Activated naive CD8-positive, alpha-beta T cell treated with anti-CD3 and anti-CD28 coated beads, Interleukin-2, amount 50 U/mL, for 16 hours (primary cell): ENCODE results near the gene PGR.

ENCODE experiments used
- DNase-seq: peaks from one replicate; pipeline ENCODE4 v3.0.0-alpha.2; 2020; ENCODE audit warnings: low read depth, low spot score

PGR gene

DNA sequence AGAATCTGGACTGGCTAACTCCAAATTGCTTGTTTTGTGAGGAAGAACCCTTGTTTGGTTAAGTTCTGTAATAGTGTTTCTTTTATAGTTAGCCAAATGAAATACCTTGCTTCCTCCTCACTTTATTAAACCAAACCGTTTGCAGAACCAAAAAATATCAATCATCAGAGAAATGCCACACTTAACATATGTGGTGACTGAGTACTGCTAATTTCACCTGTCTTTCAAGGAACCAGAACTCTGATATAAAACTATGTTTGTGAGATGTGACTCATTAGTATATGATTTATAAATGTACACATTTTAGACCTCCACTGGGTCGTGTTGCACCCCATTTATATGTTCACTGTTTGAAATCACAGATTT is 119.9 kb downstream of the PGR start:
- no peak for DNase-seq

DNA sequence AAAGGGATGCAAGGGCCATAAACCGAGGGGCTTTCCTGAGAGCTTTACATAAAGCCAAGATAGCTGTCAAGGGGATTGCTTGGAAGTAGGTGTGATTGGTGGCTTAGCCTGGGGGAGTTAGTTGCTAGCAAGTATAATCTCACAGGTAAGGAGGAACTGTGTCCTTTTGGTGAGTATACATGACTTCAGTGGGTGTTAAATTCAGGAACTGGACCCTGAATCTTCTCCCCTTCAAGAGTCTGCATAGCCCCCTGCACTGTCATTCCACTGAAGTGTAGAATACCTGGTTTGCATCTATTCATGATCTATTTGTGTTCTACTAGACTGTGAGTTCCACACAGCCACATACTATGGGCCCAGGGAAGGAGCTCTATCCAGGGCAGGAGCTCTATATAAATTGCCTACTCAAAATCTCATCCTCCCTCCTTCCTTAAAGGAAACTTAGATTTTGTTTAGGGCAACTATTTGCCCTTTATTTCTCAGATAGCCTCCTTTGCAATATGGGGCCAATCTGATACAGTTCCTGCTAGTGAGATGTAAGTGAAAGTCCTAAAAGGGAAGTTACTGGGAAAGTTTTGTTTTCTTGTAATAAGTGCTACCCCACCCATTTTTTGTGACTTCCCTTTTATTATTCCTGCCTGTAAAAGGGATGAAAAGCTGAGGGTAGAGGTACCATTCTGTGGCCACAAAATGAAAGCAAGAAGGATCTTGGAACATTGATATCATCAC is 120.5 kb downstream of the PGR start:
- DNase-seq = no peak

DNA sequence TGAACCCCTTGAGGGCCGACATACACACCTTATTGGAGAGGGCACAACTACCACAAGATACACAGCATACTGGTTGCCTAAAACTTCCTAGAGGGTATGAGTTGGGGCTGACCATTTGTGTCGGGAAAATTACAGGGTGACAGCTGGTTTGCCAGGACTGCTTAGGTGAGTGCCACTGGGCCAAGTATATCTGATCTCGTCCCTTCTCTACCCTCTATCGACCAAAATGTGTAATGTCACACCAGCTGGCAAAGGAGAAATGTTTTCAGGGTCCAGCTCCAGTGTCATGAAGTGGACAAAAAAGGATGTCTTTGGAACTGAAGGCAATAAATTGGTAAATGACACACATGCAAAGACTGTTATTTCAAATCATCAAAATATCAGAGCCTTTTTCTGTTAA is 126.1 kb downstream of the PGR start:
- no peak for DNase-seq

DNA sequence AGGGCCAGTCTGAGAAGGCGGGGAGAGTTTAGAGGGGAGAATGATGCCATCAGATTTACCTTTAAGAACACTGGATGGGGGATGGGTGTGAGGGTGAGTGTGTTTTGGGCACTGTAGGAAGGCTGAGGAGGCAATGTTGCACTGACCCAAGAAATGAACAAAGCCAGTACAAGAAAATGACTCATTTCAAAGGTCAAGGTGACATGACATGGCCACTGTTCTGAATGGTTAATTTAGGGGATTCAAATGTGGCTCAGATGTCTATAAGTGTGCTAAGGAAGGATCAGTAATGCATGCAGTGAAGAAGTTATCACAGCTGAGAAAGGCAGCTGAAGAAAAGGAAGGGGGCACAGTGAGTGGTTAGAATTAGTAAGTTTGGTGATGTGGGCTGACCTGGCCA is 129.9 kb downstream of the PGR start:
- no peak for DNase-seq

DNA sequence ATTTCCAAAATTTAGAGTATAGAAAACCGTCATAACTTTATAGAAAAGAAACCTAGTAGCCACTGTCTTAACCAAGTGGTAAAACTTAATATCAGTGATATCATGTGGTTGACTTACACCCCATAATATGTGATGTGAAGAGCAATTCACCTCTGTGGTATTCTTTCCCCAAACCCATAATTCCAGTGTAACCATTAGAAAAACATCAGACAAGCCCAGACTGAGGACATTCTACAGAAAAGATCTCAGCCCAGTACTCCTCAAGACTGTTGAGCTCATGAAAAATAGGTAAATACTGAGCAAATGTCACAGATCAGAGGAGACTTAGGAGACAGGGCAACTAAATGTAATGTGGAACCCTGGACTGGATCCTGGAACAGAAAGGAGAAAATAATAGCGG is 134.6 kb downstream of the PGR start:
- no peak for DNase-seq

DNA sequence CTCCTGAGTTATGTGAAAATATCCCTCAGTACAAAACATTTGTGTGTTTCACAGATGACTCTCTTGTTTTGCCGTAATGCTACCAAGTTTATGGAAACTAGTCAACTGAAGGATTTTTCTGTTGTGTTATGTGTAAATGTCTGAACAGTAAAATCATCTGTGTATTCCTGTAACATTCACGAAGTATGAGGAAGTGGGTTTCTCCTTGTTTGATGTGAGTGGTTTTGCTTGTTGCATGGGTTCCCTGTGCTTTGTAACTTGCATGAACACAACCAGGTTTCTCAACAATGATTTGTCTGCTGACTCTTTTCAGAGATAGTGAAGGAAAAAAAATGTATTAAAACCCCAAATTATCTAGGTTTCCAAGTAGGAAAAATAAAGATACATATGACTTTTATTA is 138.1 kb downstream of the PGR start:
- no peak for DNase-seq

DNA sequence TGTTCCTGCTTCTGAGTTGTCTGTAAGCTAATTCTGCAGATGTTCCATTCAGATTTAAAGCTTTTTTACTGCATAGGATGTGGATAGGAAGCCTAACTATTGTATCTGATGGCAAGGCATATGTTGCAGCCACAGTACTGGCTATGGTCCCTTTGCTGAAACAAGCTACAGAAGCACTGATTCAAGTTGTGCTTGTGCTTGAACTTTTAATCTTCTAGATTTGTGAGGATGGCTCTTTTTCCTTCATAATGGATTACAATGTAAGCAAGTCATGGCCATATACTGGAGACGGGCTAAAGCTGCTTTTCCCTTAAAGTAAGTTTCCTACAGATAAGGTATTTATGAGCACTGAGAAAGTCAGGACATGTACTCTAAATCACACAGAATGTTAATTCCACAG is 138.7 kb downstream of the PGR start:
- DNase-seq = no peak

DNA sequence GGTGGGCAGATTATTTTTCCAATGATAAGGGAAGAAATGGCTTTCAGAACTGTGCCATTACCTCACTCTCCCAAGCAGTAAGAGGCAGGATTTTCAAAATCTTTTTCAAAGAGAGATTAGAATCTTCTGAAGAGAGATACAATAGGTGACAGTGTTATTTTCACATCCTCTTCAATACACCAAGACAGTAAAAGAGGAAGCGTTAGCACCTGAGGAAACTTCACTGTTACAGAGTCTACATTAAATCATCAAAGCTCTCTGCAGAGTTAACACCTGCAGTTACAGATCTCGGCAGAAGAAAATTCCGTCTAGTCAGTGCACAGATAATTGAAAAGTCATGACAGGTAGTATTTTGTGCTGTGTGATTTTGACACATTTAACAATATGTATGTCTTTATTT is 144.9 kb downstream of the PGR start:
- DNase-seq = no peak

DNA sequence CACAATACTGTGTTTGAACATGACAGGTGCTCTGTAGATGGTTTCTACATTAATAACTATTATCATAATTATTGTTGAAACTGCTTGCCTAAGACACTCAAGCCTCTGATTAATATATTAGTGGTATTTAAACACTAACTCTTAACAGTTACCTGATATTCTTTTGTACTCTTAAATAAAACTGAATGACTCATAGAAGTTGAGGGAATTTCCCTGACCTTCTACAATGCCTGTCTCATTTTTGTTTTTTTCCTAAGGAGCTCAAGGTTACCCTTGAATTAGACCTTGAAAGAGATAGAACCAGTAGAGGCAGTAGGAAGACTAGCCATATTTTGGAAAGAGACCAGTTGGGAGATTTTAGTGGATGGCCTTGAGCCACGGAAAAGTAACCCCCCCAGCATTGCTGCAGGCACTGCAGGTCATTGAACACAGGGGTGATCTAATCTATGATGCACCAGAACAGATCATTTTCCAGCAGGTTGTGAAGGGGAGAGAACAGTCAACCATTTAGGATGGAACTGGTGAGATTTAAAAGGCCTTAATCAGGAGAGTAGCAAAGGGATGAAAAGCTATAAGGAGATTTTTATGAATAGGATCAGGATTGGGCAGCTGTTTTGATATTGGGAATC is 148.3 kb downstream of the PGR start:
- no peak for DNase-seq

DNA sequence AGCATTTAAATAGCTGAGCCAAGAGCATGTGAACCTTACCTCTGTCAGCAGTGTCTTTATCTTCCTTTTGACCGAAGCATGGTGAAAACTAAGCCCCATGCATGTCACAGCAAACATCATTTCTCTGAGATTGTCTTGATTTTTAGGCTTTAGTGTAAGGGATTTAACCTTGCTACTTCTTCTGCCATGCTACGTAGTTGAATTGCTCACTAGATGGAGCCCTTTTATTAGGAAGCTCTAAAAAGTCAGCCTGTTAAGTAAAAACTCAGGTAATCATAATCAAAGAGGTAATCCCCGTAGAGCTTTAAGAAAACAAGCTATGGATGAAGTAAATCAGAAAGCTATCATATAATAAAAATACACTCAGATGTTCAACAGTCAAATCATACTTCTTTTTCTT is 149.5 kb downstream of the PGR start:
- DNase-seq = no peak
